Measurements from ENCODE around the gene PBOV1. TPM values are rescaled to one million over a fixed set of nuclear protein-coding genes. Genes with fewer than 3 reads are reported as not detected.

PBOV1 gene
- total RNA-seq (2014; rRNA removed; shearing (Covaris generic)): not detected in 2 replicates

GRCh38 chr6:138218449-138218848 lies at the start of gene PBOV1:
Gene PBOV1 (minus strand): TSS chr6:138218491. CDS start chr6:138218395, 96 bp downstream.

Other genes starting within 250 kb of the PBOV1 start
- gene PERP, start 111.1 kb downstream of the PBOV1 start, total RNA-seq (2014; rRNA removed; shearing (Covaris generic)): 18.3 and 18.8 TPM in 2 replicates
- gene ARFGEF3, start 56.6 kb downstream of the PBOV1 start, total RNA-seq (2014; rRNA removed; shearing (Covaris generic)): 1.3 and 1.4 TPM in 2 replicates
- not detected in 2 replicates for gene SMIM28, start 159.4 kb upstream of the PBOV1 start, total RNA-seq (2014; rRNA removed; shearing (Covaris generic))
- 16.7 and 25.0 TPM in 2 replicates for gene HEBP2, start 185.7 kb upstream of the PBOV1 start, total RNA-seq (2014; rRNA removed; shearing (Covaris generic))